ENCODE data around the gene UBA7.

Gene UBA7

GRCh38 chr3:49802719-49803464, 10.9 kb downstream of the UBA7 start, which contains the start of gene INKA1:
Gene INKA1 (plus strand): TSS chr3:49803261. CDS start chr3:49803393, 132 bp downstream.
- no peak for DNase-seq (ENCODE audit: low read depth, low spot score)
- no peak for TF ChIP-seq EZH2 (IDR thresholded peaks at IDR 0.05)
- TF ChIP-seq POLR2AphosphoS5 (IDR thresholded peaks at IDR 0.05; ENCODE audit: borderline replicate concordance, low read depth, low read length) = peak; percentile 49; the same call in 1 of the 2 replicates
- no peaks in the 10 kb centered on the region for H3K9me3 ChIP-seq (ENCODE audit: low read depth, low read length)
- no peak within 1 kb of the TSS for H3K27ac ChIP-seq
- no peaks in the 10 kb centered on the region for H3K36me3 ChIP-seq (ENCODE audit: insufficient read depth, low read length)
- H3K4me3 ChIP-seq = peak within 1 kb of the TSS; percentile 85
- no peak within 1 kb of the TSS for H3K9ac ChIP-seq (ENCODE audit: insufficient read length)

- DNase-seq (ENCODE audit: low read depth, low spot score) = no peak
- H3K9me3 ChIP-seq (ENCODE audit: low read depth, low read length) = no peaks in the 10 kb centered on the region
- H3K36me3 ChIP-seq (ENCODE audit: insufficient read depth, low read length) = no peaks in the 10 kb centered on the region
- H3K9ac ChIP-seq (ENCODE audit: insufficient read length) = no peak overlapping the region
- no peak overlapping the region for H3K27ac ChIP-seq
- TF ChIP-seq FOXP2 (optimal IDR thresholded peaks at IDR 0.05; ENCODE audit: control extremely low read depth, extremely low read length, insufficient read depth) = no peak
- no peak for TF ChIP-seq POLR2AphosphoS5 (IDR thresholded peaks at IDR 0.05; ENCODE audit: borderline replicate concordance, low read depth, low read length)
- TF ChIP-seq EZH2 (IDR thresholded peaks at IDR 0.05) = no peak
- no peak overlapping the region for H3K4me3 ChIP-seq
Measured at GRCh38 chr3:49801160-49801559, 12.6 kb downstream of the UBA7 start.

GRCh38 chr3:49799761-49800160, 14.0 kb downstream of the UBA7 start, which contains the start of gene CDHR4:
Gene CDHR4 (minus strand): TSS chr3:49799873. CDS start chr3:49799812, 61 bp downstream.
- Histone ChIP-seq H3K4me3 (no peak within 1 kb of the TSS), H3K36me3 (ENCODE audit: insufficient read depth, low read length) (no peaks in the 10 kb centered on the region), H3K27ac (no peak within 1 kb of the TSS), H3K9me3 (ENCODE audit: low read depth, low read length) (no peaks in the 10 kb centered on the region), H3K9ac (ENCODE audit: insufficient read length) (no peak within 1 kb of the TSS)
- DNase-seq (ENCODE audit: low read depth, low spot score) = no peak
- TF ChIP-seq POLR2AphosphoS5 (IDR thresholded peaks at IDR 0.05; ENCODE audit: borderline replicate concordance, low read depth, low read length) = no peak

DNA sequence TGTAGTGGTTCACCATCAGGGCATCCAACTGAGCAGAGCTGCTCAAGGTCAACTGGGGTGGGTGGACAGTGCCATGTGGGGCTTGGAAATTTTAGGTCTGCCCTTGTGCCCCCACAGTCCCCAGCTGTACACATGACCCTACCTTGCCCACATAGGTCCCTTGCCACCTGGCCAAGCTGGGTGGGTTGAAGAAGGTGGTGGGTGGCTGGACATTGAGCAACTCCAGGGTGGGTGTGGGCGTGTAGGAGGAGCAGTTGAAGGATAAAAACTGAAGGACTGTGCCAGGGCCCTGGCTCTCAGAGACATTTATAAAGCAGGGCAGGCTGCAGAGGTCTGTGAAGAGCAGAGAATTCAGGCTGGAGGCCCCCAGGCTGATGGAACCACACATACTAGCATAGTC, 14.6 kb downstream of the UBA7 start:
- H3K4me3 ChIP-seq = no peak overlapping the region
- no peaks in the 10 kb centered on the region for H3K9me3 ChIP-seq (ENCODE audit: low read depth, low read length)
- no peak overlapping the region for H3K27ac ChIP-seq
- H3K9ac ChIP-seq (ENCODE audit: insufficient read length) = no peak overlapping the region
- no peak for TF ChIP-seq POLR2AphosphoS5 (IDR thresholded peaks at IDR 0.05; ENCODE audit: borderline replicate concordance, low read depth, low read length)
- TF ChIP-seq FOXP2 (optimal IDR thresholded peaks at IDR 0.05; ENCODE audit: control extremely low read depth, extremely low read length, insufficient read depth) = no peak
- TF ChIP-seq EZH2 (IDR thresholded peaks at IDR 0.05) = no peak
- no peak for DNase-seq (ENCODE audit: low read depth, low spot score)
- no peaks in the 10 kb centered on the region for H3K36me3 ChIP-seq (ENCODE audit: insufficient read depth, low read length)

DNA sequence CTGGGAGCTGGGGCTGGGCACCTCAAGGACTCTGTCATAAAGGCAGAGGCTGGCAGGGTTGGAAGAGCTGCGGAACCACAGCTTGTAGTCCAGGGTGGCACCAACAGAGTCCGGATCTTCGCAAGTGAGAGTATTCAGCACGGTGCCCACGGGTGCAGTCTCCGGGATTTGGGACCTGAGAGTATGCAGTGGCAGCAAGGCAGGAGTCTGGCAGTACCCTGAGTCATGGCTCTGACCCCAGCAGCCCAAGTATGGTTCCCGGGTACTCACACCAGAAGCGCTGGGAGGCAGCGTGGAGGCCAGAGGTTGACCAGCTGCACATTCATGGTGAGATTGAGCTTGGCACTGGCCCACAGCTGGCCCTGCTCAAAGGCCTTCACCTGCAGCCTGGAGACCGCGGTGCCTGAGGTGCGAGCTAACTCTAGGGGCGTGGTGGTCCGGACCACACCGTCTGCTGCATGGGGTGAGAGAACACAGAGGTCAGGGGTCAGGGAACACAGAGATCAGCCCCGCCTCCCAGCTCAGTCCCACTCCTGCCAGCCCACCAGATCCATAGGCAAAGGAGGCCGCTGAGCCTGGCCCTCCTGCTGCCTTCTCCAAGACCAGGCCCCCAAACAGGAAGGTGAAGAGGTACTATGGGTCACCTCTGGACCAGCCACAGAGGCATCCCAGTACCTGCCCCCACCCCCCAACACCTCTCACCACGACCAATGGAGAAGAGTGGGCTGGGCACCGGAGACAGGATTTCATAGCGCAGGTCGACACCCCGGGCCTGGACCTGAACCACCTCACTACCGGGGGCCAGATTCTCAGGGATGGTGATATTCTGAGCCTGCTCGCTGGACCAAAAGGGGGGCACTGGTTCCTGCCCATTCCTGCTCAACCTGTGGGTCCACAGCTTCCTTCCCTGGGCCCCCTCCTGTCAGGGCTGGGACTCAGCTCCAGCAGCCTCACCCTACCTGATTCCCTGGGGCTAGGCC, 18.5 kb downstream of the UBA7 start:
- no peak for DNase-seq (ENCODE audit: low read depth, low spot score)
- no peaks in the 10 kb centered on the region for H3K9me3 ChIP-seq (ENCODE audit: low read depth, low read length)
- TF ChIP-seq FOXP2 (optimal IDR thresholded peaks at IDR 0.05; ENCODE audit: control extremely low read depth, extremely low read length, insufficient read depth) = no peak
- TF ChIP-seq EZH2 (IDR thresholded peaks at IDR 0.05) = no peak
- no peak for TF ChIP-seq POLR2AphosphoS5 (IDR thresholded peaks at IDR 0.05; ENCODE audit: borderline replicate concordance, low read depth, low read length)
- no peak overlapping the region for H3K4me3 ChIP-seq
- no peaks in the 10 kb centered on the region for H3K36me3 ChIP-seq (ENCODE audit: insufficient read depth, low read length)
- H3K9ac ChIP-seq (ENCODE audit: insufficient read length) = no peak overlapping the region
- H3K27ac ChIP-seq = no peak overlapping the region

- Histone ChIP-seq H3K9me3 (ENCODE audit: low read depth, low read length) (no peaks in the 10 kb centered on the region), H3K27ac (no peak overlapping the region), H3K36me3 (ENCODE audit: insufficient read depth, low read length) (no peaks in the 10 kb centered on the region), H3K4me3 (no peak overlapping the region), H3K9ac (ENCODE audit: insufficient read length) (no peak overlapping the region)
- TF ChIP-seq FOXP2 (optimal IDR thresholded peaks at IDR 0.05; ENCODE audit: control extremely low read depth, extremely low read length, insufficient read depth) = no peak
- no peak for TF ChIP-seq POLR2AphosphoS5 (IDR thresholded peaks at IDR 0.05; ENCODE audit: borderline replicate concordance, low read depth, low read length)
- TF ChIP-seq EZH2 (IDR thresholded peaks at IDR 0.05) = no peak
- DNase-seq (ENCODE audit: low read depth, low spot score) = no peak
Measured at GRCh38 chr3:49794431-49794830, 19.3 kb downstream of the UBA7 start.

- Histone ChIP-seq H3K9ac (ENCODE audit: insufficient read length) (no peak overlapping the region), H3K27ac (no peak overlapping the region), H3K4me3 (no peak overlapping the region), H3K36me3 (ENCODE audit: insufficient read depth, low read length) (no peaks in the 10 kb centered on the region), H3K9me3 (ENCODE audit: low read depth, low read length) (no peaks in the 10 kb centered on the region)
- DNase-seq (ENCODE audit: low read depth, low spot score) = no peak
- TF ChIP-seq EZH2 (IDR thresholded peaks at IDR 0.05) = no peak
- TF ChIP-seq POLR2AphosphoS5 (IDR thresholded peaks at IDR 0.05; ENCODE audit: borderline replicate concordance, low read depth, low read length) = no peak
- TF ChIP-seq FOXP2 (optimal IDR thresholded peaks at IDR 0.05; ENCODE audit: control extremely low read depth, extremely low read length, insufficient read depth) = no peak
Measured at GRCh38 chr3:49793486-49794085, 20.2 kb downstream of the UBA7 start.

All from SK-N-MC (cell line).